Spleen (tissue), 11 donors: ENCODE results near the gene SLC25A1. TPM values are rescaled to one million over a fixed set of nuclear protein-coding genes. Genes with fewer than 3 reads are reported as not detected.

Source experiments
- DNase-seq: peaks from one replicate; pipeline ENCODE4 v3.0.0-alpha.2; 2020
- H3K27ac ChIP-seq, 8 donors: fragments of 200-600 bp; sonication (generic) in 7 of 8; 1 replicate in 4 of 8; 2 replicates in 4 of 8; pipeline versions ENCODE4 v1.5.0 to v1.8.0; 2016 to 2021; ENCODE audit warnings: inconsistent platforms in 4 of 8, mild to moderate bottlenecking in 4 of 8, moderate library complexity in 1 of 8
- H3K27me3 ChIP-seq, 7 donors: fragments of 200-600 bp; sonication (generic) in 6 of 7; replicated peaks in 1 of 7; 1 replicate in 4 of 7; 2 replicates in 3 of 7; pipeline versions ENCODE4 v1.5.0 to v1.8.0; 2016 to 2021; ENCODE audit warnings: inconsistent platforms in 3 of 7, mild to moderate bottlenecking in 1 of 7
- H3K36me3 ChIP-seq, 6 donors: fragments of 200-600 bp; sonication (generic) in 5 of 6; 1 replicate in 4 of 6; 2 replicates in 2 of 6; pipeline versions ENCODE4 v1.5.0 to v1.8.0; 2016 to 2021; ENCODE audit warnings: inconsistent platforms in 2 of 6
- H3K4me1 ChIP-seq, 6 donors: fragments of 200-600 bp; sonication (generic) in 5 of 6; 1 replicate in 3 of 6; 2 replicates in 3 of 6; pipeline versions ENCODE4 v1.5.0 to v1.8.0; 2016 to 2021; ENCODE audit warnings: inconsistent platforms in 3 of 6
- H3K4me3 ChIP-seq, 8 donors: fragments of 200-600 bp; sonication (generic) in 7 of 8; 1 replicate in 4 of 8; 2 replicates in 4 of 8; pipeline versions ENCODE4 v1.5.0 to v1.8.0; 2016 to 2021; ENCODE audit warnings: inconsistent platforms in 4 of 8, mild to moderate bottlenecking in 4 of 8, moderate library complexity in 2 of 8
- H3K9me3 ChIP-seq, 8 donors: fragments of 200-600 bp; sonication (generic) in 7 of 8; 1 replicate in 4 of 8; 2 replicates in 4 of 8; pipeline versions ENCODE4 v1.5.0 to v1.8.0; 2016 to 2021; ENCODE audit warnings: inconsistent platforms in 4 of 8
- CTCF ChIP-seq, 11 experiments: fragments of 200-600 bp in 7 of 11; fragments of 450-650 bp in 4 of 11; sonication (generic) in 4 of 11; IDR thresholded peaks in 8 of 11; conservative IDR thresholded peaks in 3 of 11; 1 replicate in 7 of 11; 2 replicates in 4 of 11; pipeline versions ENCODE4 v1.4.0 to v1.8.0; 2016 to 2021; ENCODE audit warnings: antibody characterized with exemption in 11 of 11, inconsistent platforms in 4 of 11, mild to moderate bottlenecking in 1 of 11
- POLR2A ChIP-seq, 3 donors: fragments of 450-650 bp; IDR thresholded peaks; one replicate each; pipeline ENCODE4 v1.5.1; 2017; ENCODE audit warnings: antibody characterized with exemption in 3 of 3, mild to moderate bottlenecking in 1 of 3
- POLR2AphosphoS5 ChIP-seq, 3 donors: sonication (generic); formaldehyde crosslinking; IDR thresholded peaks; one replicate each; pipeline ENCODE4 v1.5.1; 2017; ENCODE audit warnings: antibody characterized with exemption in 3 of 3
- WGBS, 5 donors: extraction: QIAGEN DNeasy Blood & Tissue Kit in 3 of 5; methylation state at CpG; one replicate each; pipeline versions ENCODE4 v1.1.5 to v1.1.7; 2013 to 2018; 5-methylcytosine and 5-hydroxymethylcytosine counted together
- intact Hi-C: fragments of 100-400 bp; cut with DNase I; formaldehyde crosslinking; loops from one replicate; pipeline ENCODE4 v1.15.0; 2023; ENCODE audit warnings: low total_unique reads
- polyA plus RNA-seq, 3 donors: library from polyadenylated mRNA; stranded (reverse); fragments of 200-250 nt; gene quantifications; one replicate each; pipeline ENCODE4 v1.2.1, GENCODE V29; 2013
- total RNA-seq, 7 donors: library from RNA; depleted of rRNA in 3 of 7; stranded (reverse); fragments of >200 nt in 3 of 7; fragmentation: NEBNext Ultra II Directional in 4 of 7; extraction: Animal tissue kit (Norgen Biotek cat#: 25700) in 4 of 7; gene quantifications; one replicate each; pipeline versions ENCODE4 v1.1.0 to v1.2.1, GENCODE V29; 2016 to 2021
- donor health status: healthy with polysubstance abuse.
- donor health status: DM: no; HTN: no; CAD: no; lungs with moderate emphysema.
- donor health status: DM: no; HTN: no; CAD: no.
- donor health status: Bipolar disorder and iron deficiency.
- donor health status: healthy.
- donor health status: DM: no; HTN: no; CAD: no.
- donor health status: DM: yes; HTN: yes; CAD: no.

SLC25A1 gene
- total and polyA plus RNA-seq, 10 donors = 23.5 to 59.7 (median 35.9) TPM

GRCh38 chr22:19222242-19223005 lies 43.9 kb upstream of the SLC25A1 start:
- no peaks in the 10 kb centered on the region for H3K27me3 ChIP-seq
- no peak overlapping the region for H3K27ac ChIP-seq
- no peaks in the 10 kb centered on the region for H3K9me3 ChIP-seq
- WGBS, 5 donors = 74 to 94% (median 88%) methylated on average over 11 of the region's 11 CpGs
- intact Hi-C loops = no loop called here
- peaks cover 0 to 97% (median 4%) of the 10 kb centered on the region in 6 donors for H3K36me3 ChIP-seq
- DNase-seq = no peak
- H3K4me1 ChIP-seq = peaks cover 0 to 6% (median 0%) of the 10 kb centered on the region in 6 donors
- no peak overlapping the region for H3K4me3 ChIP-seq
- TF ChIP-seq POLR2AphosphoS5 (IDR thresholded peaks at IDR 0.05) (no peak), POLR2A (IDR thresholded peaks at IDR 0.05) (no peak), CTCF (IDR thresholded peaks at IDR 0.05 in 8 of 11, conservative IDR thresholded peaks at IDR 0.05 in 3 of 11) (no peak)

- 84 to 94% (median 88%) methylated on average over 3 of the region's 3 CpGs for WGBS, 5 donors
- Histone ChIP-seq H3K4me1 (peaks cover 0 to 6% (median 0%) of the 10 kb centered on the region in 6 donors), H3K27me3 (no peaks in the 10 kb centered on the region), H3K27ac (no peak overlapping the region), H3K4me3 (no peak overlapping the region), H3K36me3 (peaks cover 0 to 96% (median 4%) of the 10 kb centered on the region in 6 donors), H3K9me3 (no peaks in the 10 kb centered on the region)
- DNase-seq = no peak
- intact Hi-C loops = no loop called here
- TF ChIP-seq POLR2A (IDR thresholded peaks at IDR 0.05) (no peak), POLR2AphosphoS5 (IDR thresholded peaks at IDR 0.05) (no peak), CTCF (IDR thresholded peaks at IDR 0.05 in 8 of 11, conservative IDR thresholded peaks at IDR 0.05 in 3 of 11) (no peak)
Observed at GRCh38 chr22:19220867-19221266, 42.3 kb upstream of the SLC25A1 start.

- intact Hi-C loops = no loop called here
- DNase-seq = no peak
Observed at GRCh38 chr22:19218541-19219233, 40.2 kb upstream of the SLC25A1 start.

More at GRCh38 chr22:19218541-19219233, 40.2 kb upstream of the SLC25A1 start:
- TF ChIP-seq POLR2AphosphoS5 (IDR thresholded peaks at IDR 0.05) (no peak), CTCF (IDR thresholded peaks at IDR 0.05 in 8 of 11, conservative IDR thresholded peaks at IDR 0.05 in 3 of 11) (no peak), POLR2A (IDR thresholded peaks at IDR 0.05) (no peak)
- Histone ChIP-seq H3K4me1 (peaks cover 0 to 6% (median 0%) of the 10 kb centered on the region in 6 donors), H3K9me3 (no peaks in the 10 kb centered on the region), H3K27me3 (no peaks in the 10 kb centered on the region), H3K36me3 (peaks cover 0 to 96% (median 4%) of the 10 kb centered on the region in 6 donors), H3K4me3 (no peak overlapping the region), H3K27ac (no peak overlapping the region)
- WGBS, 5 donors = 68 to 80% (median 76%) methylated on average over 5 of the region's 5 CpGs
